Measurements from ENCODE around the gene CRTAC1. TPM values are rescaled to one million over a fixed set of nuclear protein-coding genes. Genes with fewer than 3 reads are reported as not detected.

CRTAC1 gene
- total and polyA plus RNA-seq, 9 of the 15 experiments (the other 6 are each of a cell fraction or from before 2014, with no cell fraction given), result not detected

DNA sequence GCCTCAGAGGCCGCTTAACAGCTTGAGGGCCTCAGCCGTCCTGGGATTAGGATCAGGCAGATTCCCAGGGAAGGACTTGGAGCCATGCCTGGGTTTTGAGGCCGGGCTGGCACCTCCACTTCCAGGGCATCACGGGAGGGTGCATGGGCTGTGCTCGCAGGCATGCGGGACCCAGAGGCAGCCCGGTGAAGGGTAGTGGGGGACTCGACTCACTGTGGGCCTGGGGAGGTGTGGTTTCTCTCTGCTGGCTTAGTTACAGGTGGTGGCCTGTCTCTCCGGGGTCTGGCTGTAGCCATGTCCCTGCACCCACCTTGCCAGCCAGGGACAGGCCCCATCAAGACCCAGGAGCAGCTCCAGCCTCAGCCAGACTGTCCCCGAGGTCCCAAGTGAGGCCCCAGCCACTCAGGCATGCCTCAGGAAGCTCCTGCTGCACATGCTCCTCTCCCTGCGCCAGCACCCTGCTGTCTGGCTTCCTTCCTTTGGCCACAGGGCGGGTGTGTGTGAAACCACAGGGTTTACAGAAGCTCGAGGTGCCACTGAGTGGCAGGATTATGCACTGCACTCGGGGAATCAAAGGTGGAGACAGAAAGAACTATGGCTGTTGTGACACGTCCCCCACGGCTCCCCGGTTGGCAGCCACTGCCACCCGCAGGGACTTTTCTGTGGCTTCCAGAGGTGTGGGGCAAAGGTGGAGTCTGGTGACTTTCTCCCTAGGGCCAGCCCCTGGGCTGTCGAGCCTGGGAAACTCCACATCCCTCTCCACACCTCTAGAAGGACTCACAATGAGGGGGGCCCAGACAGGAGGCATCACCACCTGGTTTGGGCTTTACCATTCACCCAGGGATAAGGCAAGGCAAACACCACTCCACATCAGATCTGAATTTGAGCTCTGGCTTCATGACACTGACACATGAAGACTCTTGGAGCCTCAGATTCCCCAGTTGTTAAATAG is 161.1 kb downstream of the CRTAC1 start (continued):
- TF ChIP-seq ZNF551 (CRISPR knock-in tag; IDR thresholded peaks at IDR 0.05) (no peak), NCOR1 (IDR thresholded peaks at IDR 0.05) (no peak), NONO (IDR thresholded peaks at IDR 0.05; ENCODE audit: low read depth in 2 of 2, low read length in 1 of 2) (no peak), HMG20B (CRISPR knock-in tag; IDR thresholded peaks at IDR 0.05) (no peak), NBN (IDR thresholded peaks at IDR 0.05; ENCODE audit: low read depth) (no peak), NFE2L1 (tag; IDR thresholded peaks at IDR 0.05; ENCODE audit: borderline replicate concordance, low read depth) (no peak), ZNF354B (CRISPR knock-in tag; IDR thresholded peaks at IDR 0.05) (no peak), THAP12 (CRISPR knock-in tag; IDR thresholded peaks at IDR 0.05) (no peak), TARDBP (IDR thresholded peaks at IDR 0.05) (no peak), HDAC3 (IDR thresholded peaks at IDR 0.05; ENCODE audit: borderline replicate concordance, partially characterized antibody) (no peak)
- TF ChIP-seq, protein P1, sequence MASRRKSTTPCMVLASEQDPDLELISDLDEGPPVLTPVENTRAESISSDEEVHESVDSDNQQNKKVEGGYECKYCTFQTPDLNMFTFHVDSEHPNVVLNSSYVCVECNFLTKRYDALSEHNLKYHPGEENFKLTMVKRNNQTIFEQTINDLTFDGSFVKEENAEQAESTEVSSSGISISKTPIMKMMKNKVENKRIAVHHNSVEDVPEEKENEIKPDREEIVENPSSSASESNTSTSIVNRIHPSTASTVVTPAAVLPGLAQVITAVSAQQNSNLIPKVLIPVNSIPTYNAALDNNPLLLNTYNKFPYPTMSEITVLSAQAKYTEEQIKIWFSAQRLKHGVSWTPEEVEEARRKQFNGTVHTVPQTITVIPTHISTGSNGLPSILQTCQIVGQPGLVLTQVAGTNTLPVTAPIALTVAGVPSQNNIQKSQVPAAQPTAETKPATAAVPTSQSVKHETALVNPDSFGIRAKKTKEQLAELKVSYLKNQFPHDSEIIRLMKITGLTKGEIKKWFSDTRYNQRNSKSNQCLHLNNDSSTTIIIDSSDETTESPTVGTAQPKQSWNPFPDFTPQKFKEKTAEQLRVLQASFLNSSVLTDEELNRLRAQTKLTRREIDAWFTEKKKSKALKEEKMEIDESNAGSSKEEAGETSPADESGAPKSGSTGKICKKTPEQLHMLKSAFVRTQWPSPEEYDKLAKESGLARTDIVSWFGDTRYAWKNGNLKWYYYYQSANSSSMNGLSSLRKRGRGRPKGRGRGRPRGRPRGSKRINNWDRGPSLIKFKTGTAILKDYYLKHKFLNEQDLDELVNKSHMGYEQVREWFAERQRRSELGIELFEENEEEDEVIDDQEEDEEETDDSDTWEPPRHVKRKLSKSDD (conservative IDR thresholded peaks at IDR 0.05; ENCODE audit: low read length), result no peak
- TF ChIP-seq, protein P2, sequence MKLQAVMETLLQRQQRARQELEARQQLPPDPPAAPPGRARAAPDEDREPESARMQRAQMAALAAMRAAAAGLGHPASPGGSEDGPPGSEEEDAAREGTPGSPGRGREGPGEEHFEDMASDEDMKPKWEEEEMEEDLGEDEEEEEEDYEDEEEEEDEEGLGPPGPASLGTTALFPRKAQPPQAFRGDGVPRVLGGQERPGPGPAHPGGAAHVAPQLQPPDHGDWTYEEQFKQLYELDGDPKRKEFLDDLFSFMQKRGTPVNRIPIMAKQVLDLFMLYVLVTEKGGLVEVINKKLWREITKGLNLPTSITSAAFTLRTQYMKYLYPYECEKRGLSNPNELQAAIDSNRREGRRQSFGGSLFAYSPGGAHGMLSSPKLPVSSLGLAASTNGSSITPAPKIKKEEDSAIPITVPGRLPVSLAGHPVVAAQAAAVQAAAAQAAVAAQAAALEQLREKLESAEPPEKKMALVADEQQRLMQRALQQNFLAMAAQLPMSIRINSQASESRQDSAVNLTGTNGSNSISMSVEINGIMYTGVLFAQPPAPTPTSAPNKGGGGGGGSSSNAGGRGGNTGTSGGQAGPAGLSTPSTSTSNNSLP (IDR thresholded peaks at IDR 0.05; ENCODE audit: borderline replicate concordance, low read depth, low read length), result no peak
- TF ChIP-seq, protein P3, sequence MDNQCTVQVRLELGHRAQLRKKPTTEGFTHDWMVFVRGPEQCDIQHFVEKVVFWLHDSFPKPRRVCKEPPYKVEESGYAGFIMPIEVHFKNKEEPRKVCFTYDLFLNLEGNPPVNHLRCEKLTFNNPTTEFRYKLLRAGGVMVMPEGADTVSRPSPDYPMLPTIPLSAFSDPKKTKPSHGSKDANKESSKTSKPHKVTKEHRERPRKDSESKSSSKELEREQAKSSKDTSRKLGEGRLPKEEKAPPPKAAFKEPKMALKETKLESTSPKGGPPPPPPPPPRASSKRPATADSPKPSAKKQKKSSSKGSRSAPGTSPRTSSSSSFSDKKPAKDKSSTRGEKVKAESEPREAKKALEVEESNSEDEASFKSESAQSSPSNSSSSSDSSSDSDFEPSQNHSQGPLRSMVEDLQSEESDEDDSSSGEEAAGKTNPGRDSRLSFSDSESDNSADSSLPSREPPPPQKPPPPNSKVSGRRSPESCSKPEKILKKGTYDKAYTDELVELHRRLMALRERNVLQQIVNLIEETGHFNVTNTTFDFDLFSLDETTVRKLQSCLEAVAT (IDR thresholded peaks at IDR 0.05), result no peak
